ENCODE measurements around the gene ADARB2.

GRCh38 chr10:1316809-1317143 lies 420.5 kb downstream of the ADARB2 start:
- no peak for TF ChIP-seq EZH2 (IDR thresholded peaks at IDR 0.05; ENCODE audit: insufficient read depth, poor library complexity, severe bottlenecking)
- no peak for TF ChIP-seq EZH2phosphoT487 (IDR thresholded peaks at IDR 0.05; ENCODE audit: insufficient read depth, low read depth)
